Stimulated activated CD4-positive, alpha-beta T cell treated with anti-CD3 and anti-CD28 coated beads, Interleukin-2, amount 100 ng/mL, for 48 hours (primary cell): ENCODE data around the gene INTS15.
"Not testable (repeated sequence)": the region's sequence is repeated elsewhere in the genome, so short reads cannot be mapped to it uniquely, and the experiment has no call there.

Source experiments
- DNase-seq, 2 donors: peaks; one replicate each; pipeline ENCODE4 v3.0.0-alpha.2; 2020

Gene INTS15

DNA sequence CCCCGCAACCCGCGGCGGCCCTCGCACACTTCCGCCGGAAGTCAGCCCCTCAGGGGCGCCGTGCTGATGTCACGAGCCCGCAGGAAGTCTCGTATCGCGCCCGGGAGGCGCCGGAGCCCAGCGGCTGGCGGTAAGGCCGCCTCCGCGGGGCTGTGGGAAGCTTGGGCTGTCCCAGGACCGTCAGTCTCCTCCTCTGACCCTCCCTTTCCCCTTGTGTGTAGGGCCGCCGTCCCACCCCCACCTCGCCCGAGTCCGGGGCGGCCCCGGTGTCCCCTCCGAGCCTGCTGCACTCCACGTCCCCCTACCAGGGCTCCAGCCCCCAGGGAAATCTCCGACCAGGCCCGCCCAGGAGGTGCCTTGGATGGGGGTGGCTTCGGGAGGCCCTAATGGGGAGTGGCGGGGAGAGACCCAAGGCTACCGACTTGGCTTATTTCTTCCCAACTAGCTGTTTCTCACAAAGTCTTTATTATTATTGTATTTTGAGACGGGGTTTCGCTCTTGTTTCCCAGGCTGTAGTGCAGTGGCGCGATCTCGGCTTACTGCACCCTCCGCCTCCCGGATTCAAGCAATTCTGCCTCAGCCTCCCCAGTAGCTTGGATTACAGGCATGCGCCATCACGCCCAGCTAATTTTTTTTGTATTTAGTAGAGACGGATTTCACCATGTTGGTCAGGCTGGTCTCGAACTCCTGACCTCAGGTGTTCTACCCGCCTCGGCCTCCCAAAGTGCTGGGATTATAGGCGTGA is 12.3 kb upstream of the INTS15 start, which contains the start of gene ZDHHC4:
Gene ZDHHC4, plus strand, starts transcription at position 86 of the 745 bp plus-strand sequence. CDS start 3,108 bp downstream, outside the sequence.
- DNase-seq, result peak; percentile 86

GRCh38 chr7:6578114-6579084 is 11.4 kb upstream of the INTS15 start:
- DNase-seq, result no peak

DNA sequence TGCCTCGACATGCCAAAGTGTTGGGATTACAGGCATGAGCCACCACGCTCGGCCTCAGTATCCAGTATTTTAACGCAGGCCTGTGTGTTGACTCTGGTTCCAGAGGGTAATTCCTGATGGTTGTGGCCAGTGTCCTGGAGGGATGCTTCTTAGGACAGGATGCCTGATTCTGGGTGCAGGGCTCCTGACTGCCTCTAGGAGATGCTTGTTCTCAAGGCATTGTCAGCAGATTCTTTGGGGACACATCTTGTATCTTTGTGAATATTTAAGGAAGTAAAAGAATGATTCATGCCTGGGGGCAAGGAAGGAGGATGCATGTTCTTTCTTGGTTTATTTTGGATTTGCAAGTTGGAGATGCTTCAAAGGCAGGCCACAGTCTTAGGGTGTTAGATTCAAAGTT is 10.4 kb upstream of the INTS15 start:
- DNase-seq, result no peak

DNA sequence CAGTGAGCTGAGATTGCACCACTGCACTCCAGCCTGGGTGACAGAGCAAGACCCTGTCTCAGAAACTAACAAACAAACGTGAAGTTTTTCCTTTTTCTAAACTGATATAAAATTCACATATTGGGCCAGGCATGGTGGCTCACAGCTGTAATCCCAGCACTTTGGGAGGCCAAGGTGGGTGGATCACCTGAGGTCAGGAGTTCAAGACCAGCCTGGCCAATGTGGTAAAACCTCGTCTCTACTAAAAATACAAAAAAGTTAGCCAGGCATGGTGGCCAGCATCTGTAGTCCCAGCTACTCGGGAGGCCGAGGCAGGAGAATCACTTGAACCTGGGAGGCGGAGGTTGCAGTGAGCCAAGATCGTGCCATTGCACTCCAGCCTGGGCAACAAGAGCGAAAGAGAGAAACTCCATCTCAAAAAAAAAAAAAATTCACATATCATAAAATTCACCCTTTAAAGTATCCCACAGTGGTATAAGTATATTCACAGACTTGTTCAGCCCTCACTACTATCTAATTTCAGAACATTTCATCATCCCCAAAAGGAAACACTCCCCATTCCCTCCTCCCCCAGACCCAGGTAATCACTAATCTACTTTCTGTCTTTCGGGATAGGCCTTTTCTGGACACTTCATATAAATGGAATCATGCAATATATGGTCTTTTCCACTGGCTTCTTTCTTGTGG is 3.9 kb upstream of the INTS15 start:
- not testable (repeated sequence) for DNase-seq

DNA sequence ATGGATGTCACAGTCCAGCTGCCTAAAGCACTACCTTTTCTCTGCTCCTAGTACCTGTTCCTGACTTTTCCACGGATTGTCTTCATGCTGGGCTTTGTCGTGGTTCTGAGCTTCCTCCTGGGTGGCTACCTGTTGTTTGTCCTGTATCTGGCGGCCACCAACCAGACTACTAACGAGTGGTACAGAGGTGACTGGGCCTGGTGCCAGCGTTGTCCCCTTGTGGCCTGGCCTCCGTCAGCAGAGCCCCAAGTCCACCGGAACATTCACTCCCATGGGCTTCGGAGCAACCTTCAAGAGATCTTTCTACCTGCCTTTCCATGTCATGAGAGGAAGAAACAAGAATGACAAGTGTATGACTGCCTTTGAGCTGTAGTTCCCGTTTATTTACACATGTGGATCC is 1.3 kb upstream of the INTS15 start:
- DNase-seq, result no peak

DNA sequence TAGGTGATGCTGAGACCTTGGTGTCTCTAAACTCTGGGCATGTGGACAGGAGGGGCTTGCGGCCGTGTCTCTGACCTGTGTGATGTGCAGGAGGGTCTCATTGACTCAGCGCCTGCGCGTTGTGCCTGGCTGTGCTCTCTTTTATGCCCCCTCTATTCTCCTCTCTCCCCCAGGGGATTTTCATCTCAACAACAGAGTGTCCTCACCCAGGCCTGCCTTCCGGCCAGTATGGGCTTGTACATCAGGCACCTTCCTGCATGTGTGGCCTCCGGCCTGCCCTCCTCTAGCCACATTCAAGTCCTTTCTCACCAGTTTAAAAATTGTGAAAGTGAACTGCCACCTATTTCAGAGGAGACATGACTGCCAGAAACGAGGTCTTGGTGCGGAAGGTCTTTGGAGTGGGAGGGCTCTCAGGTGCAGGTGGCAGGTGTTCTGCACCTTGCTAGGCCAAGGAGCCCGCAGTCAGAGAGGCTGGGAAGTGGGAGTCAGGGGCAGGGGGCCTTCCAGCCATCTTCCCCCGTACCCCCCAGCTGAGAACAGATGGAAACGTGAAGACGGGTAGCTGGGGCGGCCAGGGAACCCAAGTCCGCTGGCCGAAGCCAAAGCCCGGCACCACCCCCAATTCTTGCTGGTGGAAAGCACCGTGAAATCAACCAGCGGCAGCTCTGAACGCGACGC is 531 bp upstream of the INTS15 start:
- no peak for DNase-seq

GRCh38 chr7:6590645-6591110 is 857 bp downstream of the INTS15 start:
- no peak for DNase-seq

DNA sequence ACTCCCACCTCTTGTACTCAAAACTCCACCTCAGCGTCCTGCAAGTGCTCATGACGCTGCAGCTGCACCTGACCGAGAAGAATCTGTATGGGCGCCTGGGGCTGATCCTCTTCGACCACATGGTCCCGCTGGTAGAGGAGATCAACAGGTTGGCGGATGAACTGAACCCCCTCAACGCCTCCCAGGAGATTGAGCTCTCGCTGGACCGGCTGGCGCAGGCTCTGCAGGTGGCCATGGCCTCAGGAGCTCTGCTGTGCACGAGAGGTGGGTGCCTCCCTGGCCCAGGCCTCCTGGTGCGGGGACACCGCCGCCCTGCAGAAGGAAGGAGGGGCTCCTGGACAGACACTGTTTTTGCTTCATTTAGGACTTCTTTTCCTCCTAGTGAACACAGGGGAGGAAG is 10.3 kb downstream of the INTS15 start:
- DNase-seq, result no peak

- DNase-seq, result no peak
Observed at GRCh38 chr7:6604458-6604857, 14.6 kb downstream of the INTS15 start.

DNA sequence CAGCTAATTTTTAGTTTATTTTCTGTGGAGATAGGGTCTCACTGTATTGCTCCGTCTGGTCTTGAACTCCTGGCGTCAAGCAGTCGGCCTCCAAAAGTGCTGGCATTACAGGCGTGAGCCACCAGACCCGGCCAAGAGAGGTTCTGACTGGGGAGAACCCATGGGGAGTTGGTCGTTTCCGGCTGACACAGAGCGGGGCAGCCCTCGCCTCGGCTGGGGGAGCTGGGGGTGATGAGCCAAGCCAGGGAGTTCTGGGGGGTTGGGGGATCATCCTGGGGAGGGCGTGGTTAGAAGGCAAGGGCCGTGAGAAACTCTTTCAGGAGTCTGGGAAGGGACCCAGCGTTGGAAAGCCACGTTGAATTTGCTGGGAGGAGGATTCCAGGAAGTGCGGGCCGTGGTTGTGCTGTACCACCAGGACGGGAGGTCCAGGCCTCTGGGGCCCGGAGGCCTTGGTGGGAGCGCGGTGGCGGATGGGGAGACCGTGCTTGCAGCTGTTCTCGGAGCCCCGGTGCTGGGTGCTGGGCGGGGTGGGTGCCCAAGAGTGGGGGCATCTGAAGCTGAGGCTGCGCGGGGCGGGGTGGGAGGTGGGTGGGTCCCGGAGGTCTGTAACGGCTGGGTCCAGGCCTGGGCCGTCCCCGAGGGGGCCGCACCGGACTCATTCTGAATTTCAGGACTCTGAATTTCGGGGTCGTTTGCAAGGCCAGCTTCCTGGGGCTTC is 17.2 kb downstream of the INTS15 start:
- DNase-seq, result no peak

DNA sequence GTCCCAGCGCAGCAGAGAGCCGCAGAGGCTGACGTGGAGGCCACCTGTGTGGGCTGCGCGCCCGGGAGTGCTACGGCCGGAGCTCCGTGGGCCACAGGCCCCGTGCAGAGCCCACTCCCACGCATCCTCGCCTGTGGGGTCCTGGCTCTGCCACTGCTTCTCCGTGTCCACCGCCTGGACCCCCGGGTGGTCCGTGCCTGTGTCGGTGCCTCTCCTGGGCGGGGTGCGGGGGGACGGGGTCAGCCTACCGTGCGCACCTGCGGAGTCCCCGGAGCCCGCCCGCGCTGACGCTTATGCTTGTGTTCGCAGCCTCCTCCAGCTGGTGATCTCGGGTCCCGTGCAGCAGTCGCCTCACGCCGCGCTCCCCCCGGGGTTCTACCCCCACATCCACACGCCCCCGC is 17.8 kb downstream of the INTS15 start:
- no peak for DNase-seq

GRCh38 chr7:6608081-6608480 is 18.3 kb downstream of the INTS15 start:
- DNase-seq, result no peak

- DNase-seq, result no peak
Observed at GRCh38 chr7:6608794-6609193, 19.0 kb downstream of the INTS15 start.

DNA sequence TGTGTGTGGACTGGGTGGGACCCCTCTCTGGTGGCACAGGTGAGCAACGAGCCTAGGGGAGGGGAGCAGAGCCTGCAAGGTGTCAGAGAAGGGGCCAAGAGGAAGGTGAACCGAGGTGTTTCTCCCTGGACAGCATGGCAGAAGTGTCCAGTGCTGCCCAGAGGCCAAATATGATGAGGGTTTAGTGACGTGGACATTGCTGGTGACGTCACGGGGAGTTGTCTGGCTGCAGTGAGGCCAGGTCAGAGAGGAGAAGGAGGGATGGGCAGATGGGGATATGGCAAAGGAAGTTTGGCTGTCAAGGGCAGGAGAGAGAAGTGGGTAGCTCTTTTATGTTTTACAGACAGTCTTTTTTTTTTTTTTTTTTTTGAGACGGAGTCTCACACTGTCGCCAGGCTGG is 23.0 kb downstream of the INTS15 start:
- no peak for DNase-seq

- no peak for DNase-seq
Observed at GRCh38 chr7:6613706-6614105, 23.9 kb downstream of the INTS15 start.

DNA sequence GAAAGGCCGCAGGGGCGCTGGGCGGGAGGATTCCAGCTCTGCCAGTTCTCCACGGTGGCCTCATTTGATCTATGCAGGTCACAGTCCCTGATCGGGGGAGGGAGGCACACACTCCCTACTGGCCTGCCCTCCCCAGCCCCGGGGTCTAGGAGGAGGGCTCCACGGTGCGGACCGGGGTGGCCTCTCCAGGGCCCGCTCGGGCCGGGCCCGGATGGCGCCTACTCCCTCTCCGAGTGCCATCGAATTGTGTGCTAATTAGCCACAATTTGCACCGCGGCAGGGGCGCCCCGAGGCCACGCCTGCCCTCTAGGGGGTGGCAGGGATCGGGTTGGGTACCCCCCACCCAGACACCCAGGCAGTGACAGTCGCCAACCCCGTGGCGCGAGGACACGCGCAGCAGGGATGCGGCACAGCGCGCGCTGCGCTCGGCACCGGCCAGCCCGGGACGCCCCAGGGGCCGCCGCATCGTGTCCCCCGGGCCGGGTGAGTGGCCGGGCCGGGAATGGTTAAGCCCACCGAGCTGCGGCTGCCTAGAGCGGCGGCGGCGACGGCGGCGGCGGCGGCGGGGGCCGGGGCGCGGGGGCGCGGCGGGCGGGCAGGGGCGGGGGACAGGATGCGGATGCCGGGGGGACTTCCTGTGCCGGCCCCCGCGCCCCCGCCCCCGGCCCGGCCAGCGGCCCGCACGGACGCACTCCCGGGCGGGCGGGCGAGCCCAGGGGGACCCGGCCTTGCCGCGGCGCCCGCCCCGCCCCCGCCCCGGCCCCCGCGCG is 25.3 kb downstream of the INTS15 start, which contains the start of gene ZNF853:
Gene ZNF853, plus strand, starts transcription at position 658 of the 770 bp plus-strand sequence. CDS start 565 bp downstream, outside the sequence.
- no peak for DNase-seq

GRCh38 chr7:6615723-6616555 is 26.1 kb downstream of the INTS15 start:
- no peak for DNase-seq

DNA sequence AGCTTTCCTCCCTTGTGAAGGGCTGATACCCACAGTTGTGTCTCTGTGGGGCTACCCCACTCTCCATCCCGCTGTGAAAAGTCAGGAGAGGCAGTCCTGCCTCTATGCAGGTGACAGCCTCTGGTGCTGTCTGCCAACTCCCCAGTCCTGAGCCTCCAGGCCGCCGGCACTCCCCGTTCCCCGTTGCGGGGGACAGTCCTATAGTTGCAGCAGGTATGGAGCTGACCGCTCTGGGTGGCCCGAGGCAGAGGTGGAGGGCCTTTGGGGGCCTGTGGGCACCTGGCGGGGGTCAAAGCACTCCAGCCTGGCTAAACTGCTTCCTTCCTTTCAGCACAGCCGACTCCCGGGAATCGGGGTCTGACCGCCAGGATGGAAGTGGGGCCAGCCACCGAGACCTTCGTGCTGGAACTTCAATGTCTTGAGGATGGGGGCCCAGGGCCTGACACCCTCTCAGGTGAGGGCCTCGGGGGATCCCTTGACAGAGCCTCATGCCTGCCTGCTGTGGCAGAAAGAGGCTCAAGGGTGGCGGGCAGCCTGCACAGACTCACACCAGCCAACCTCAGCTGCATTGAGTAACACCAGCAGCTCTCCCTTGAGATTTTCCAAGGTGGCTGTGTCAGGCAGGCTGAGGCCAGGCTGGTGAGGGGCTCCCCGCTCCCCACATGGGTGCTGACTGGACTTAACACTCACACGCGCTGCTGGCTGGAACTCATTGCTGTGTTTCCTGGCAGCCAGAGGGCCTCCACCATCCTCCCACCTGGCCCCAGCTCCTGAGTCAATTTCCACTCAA is 27.2 kb downstream of the INTS15 start:
- DNase-seq, result no peak

- DNase-seq, result no peak
Observed at GRCh38 chr7:6618621-6619020, 28.8 kb downstream of the INTS15 start.
